Gastrocnemius medialis (tissue), 4 donors: ENCODE measurements around the gene ATP10D.

Experiments
- CTCF ChIP-seq, 5 experiments: fragments of 450-650 bp in 3 of 5; fragments of 200-600 bp in 2 of 5; sonication (generic) in 2 of 5; IDR thresholded peaks in 4 of 5; conservative IDR thresholded peaks in 1 of 5; 1 replicate in 4 of 5; 2 replicates in 1 of 5; pipeline ENCODE4 v1.5.1; 2016 to 2019; ENCODE audit warnings: antibody characterized with exemption in 5 of 5, mild to moderate bottlenecking in 3 of 5, moderate library complexity in 3 of 5
- POLR2A ChIP-seq, 2 donors: fragments of 450-650 bp; IDR thresholded peaks; one replicate each; pipeline ENCODE4 v1.6.1; 2017; ENCODE audit warnings: antibody characterized with exemption in 2 of 2, mild to moderate bottlenecking in 2 of 2, moderate library complexity in 2 of 2

- no peak for TF ChIP-seq CTCF (IDR thresholded peaks at IDR 0.05 in 4 of 5, conservative IDR thresholded peaks at IDR 0.05 in 1 of 5)
- TF ChIP-seq POLR2A (IDR thresholded peaks at IDR 0.05), result no peak
These were observed 156.7 kb downstream of the ATP10D start for GRCh38 chr4:47641755-47642154.
